ENCODE measurements around the gene PDE11A. TPM values are rescaled to one million over a fixed set of nuclear protein-coding genes. Genes with fewer than 3 reads are reported as not detected.

The PDE11A gene
- total and polyA plus RNA-seq, 2 experiments from 2014 or later = 0.08 to 0.73 TPM

DNA sequence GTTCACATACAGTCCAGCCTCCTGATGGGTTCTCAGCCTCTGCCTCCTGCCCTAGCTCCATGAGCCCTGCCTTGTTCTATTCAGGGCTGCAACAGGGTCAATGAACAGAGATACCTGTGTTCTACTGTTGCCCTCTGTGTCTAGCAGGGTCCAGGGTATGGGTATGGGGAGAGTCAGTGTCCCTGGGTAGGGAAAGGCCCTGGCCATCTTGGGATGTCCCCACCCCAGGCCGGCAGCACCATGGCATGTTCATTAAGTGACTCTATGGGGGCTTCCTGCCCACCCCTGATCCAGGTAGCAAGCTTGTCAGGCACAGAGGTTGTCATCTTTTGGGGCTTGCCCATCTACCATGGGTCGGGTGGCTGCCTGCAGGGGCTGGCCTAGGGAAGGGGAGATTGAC lies 13.5 kb downstream of the PDE11A start:
- H3K27ac ChIP-seq (ENCODE audit: low read depth) = no peak overlapping the region
- no peaks in the 10 kb centered on the region for H3K79me2 ChIP-seq (replicated peaks; ENCODE audit: insufficient read depth)
- no peak overlapping the region for H3K4me3 ChIP-seq
- H3K36me3 ChIP-seq (ENCODE audit: insufficient read depth) = no peaks in the 10 kb centered on the region
- H3K4me3 Mint-ChIP-seq = no peak overlapping the region
- no peak overlapping the region for H3K27ac Mint-ChIP-seq
- peaks cover 2% of the 10 kb centered on the region for H3K27me3 Mint-ChIP-seq (ENCODE audit: insufficient read depth, low read depth, poor library complexity)
- TF ChIP-seq CREB1 (CRISPR knock-in tag; IDR thresholded peaks at IDR 0.05; ENCODE audit: low read depth) = no peak
- TF ChIP-seq STAT1 (IDR thresholded peaks at IDR 0.05; ENCODE audit: unreplicated experiment) = no peak
- TF ChIP-seq, protein P1, sequence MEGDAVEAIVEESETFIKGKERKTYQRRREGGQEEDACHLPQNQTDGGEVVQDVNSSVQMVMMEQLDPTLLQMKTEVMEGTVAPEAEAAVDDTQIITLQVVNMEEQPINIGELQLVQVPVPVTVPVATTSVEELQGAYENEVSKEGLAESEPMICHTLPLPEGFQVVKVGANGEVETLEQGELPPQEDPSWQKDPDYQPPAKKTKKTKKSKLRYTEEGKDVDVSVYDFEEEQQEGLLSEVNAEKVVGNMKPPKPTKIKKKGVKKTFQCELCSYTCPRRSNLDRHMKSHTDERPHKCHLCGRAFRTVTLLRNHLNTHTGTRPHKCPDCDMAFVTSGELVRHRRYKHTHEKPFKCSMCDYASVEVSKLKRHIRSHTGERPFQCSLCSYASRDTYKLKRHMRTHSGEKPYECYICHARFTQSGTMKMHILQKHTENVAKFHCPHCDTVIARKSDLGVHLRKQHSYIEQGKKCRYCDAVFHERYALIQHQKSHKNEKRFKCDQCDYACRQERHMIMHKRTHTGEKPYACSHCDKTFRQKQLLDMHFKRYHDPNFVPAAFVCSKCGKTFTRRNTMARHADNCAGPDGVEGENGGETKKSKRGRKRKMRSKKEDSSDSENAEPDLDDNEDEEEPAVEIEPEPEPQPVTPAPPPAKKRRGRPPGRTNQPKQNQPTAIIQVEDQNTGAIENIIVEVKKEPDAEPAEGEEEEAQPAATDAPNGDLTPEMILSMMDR (conservative IDR thresholded peaks at IDR 0.05; ENCODE audit: low read depth in 2 of 2) = no peak
- no peak for TF ChIP-seq JUNB (IDR thresholded peaks at IDR 0.05; ENCODE audit: unreplicated experiment)
- no peak for TF ChIP-seq POLR2AphosphoS5 (IDR thresholded peaks at IDR 0.05; ENCODE audit: low read depth)
- no peak for TF ChIP-seq ZNF114 (CRISPR knock-in tag; IDR thresholded peaks at IDR 0.05)
- no peaks in the 10 kb centered on the region for H3K9me2 ChIP-seq (ENCODE audit: insufficient read depth)
- H2AFZ ChIP-seq = no peak overlapping the region
- no peaks in the 10 kb centered on the region for H4K20me1 ChIP-seq (replicated peaks; ENCODE audit: insufficient read depth)
- H3K4me1 Mint-ChIP-seq = peaks cover 6% of the 10 kb centered on the region; the same call in 2 of the 3 replicates
- H3F3A ChIP-seq (replicated peaks; ENCODE audit: low read depth) = no peaks in the 10 kb centered on the region
- ATAC-seq (no peak), DNase-seq (ENCODE audit: low spot score) (no peak)
- H3K4me2 ChIP-seq = no peak overlapping the region
- no peaks in the 10 kb centered on the region for H3K9me3 Mint-ChIP-seq
- H3K4me1 ChIP-seq (ENCODE audit: insufficient read depth) = peaks cover 3% of the 10 kb centered on the region; the same call in 1 of the 2 replicates
- H3K36me3 Mint-ChIP-seq (ENCODE audit: low read depth) = no peaks in the 10 kb centered on the region
- H3K27me3 ChIP-seq (ENCODE audit: insufficient read depth) = no peaks in the 10 kb centered on the region

DNA sequence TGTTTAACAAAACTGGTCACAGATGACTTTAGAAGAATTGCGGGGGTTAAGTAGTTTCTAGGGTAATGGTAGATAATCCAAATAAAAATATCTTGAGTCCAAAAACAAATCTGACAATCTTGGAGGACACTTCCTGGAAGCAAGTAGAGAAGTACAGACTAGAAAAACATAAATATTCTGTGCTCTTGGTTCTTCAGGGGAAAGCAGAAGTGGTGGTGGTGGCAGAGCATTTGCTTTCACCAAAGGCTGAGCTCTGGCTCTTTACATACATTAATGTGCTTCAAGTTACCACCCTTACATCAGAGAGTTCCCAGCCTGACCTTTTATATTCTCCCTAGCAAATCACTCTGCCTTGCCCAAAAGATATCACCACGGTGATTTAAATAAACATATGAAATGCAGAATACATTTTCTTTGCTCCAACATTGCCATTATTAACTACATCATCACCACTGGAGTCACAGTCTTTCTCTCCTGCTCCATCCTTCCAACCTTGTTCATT lies 15.3 kb downstream of the PDE11A start:
- no peaks in the 10 kb centered on the region for H3K9me2 ChIP-seq (ENCODE audit: insufficient read depth)
- no peaks in the 10 kb centered on the region for H3K27me3 ChIP-seq (ENCODE audit: insufficient read depth)
- no peaks in the 10 kb centered on the region for H3K9me3 Mint-ChIP-seq
- peaks cover 5% of the 10 kb centered on the region; the same call in 2 of the 3 replicates for H3K4me1 Mint-ChIP-seq
- no peaks in the 10 kb centered on the region for H3F3A ChIP-seq (replicated peaks; ENCODE audit: low read depth)
- H3K4me3 ChIP-seq = no peak overlapping the region
- H4K20me1 ChIP-seq (replicated peaks; ENCODE audit: insufficient read depth) = no peaks in the 10 kb centered on the region
- no peaks in the 10 kb centered on the region for H3K79me2 ChIP-seq (replicated peaks; ENCODE audit: insufficient read depth)
- H3K4me2 ChIP-seq = no peak overlapping the region
- H3K27ac ChIP-seq (ENCODE audit: low read depth) = no peak overlapping the region
- no peaks in the 10 kb centered on the region for H3K36me3 ChIP-seq (ENCODE audit: insufficient read depth)
- H3K27ac Mint-ChIP-seq = no peak overlapping the region
- ATAC-seq = no peak
- H2AFZ ChIP-seq = no peak overlapping the region
- no peaks in the 10 kb centered on the region for H3K36me3 Mint-ChIP-seq (ENCODE audit: low read depth)
- H3K4me3 Mint-ChIP-seq = no peak overlapping the region
- DNase-seq (ENCODE audit: low spot score) = no peak
- peaks cover 3% of the 10 kb centered on the region; the same call in 1 of the 2 replicates for H3K4me1 ChIP-seq (ENCODE audit: insufficient read depth)
- H3K27me3 Mint-ChIP-seq (ENCODE audit: insufficient read depth, low read depth, poor library complexity) = peaks cover 2% of the 10 kb centered on the region
- TF ChIP-seq, protein P1 (conservative IDR thresholded peaks at IDR 0.05; ENCODE audit: low read depth in 2 of 2) = no peak
- TF ChIP-seq ZNF114 (CRISPR knock-in tag; IDR thresholded peaks at IDR 0.05) (no peak), JUNB (IDR thresholded peaks at IDR 0.05; ENCODE audit: unreplicated experiment) (no peak), ZNF331 (CRISPR knock-in tag; IDR thresholded peaks at IDR 0.05; ENCODE audit: low read depth) (no peak), CREB1 (CRISPR knock-in tag; IDR thresholded peaks at IDR 0.05; ENCODE audit: low read depth) (no peak), EZH2phosphoT487 (IDR thresholded peaks at IDR 0.05; ENCODE audit: unreplicated experiment) (no peak), NANOG (IDR thresholded peaks at IDR 0.05; ENCODE audit: borderline replicate concordance) (no peak), EZH2 (IDR thresholded peaks at IDR 0.05; ENCODE audit: low read depth, unreplicated experiment) (no peak)
- TF ChIP-seq, protein P2, sequence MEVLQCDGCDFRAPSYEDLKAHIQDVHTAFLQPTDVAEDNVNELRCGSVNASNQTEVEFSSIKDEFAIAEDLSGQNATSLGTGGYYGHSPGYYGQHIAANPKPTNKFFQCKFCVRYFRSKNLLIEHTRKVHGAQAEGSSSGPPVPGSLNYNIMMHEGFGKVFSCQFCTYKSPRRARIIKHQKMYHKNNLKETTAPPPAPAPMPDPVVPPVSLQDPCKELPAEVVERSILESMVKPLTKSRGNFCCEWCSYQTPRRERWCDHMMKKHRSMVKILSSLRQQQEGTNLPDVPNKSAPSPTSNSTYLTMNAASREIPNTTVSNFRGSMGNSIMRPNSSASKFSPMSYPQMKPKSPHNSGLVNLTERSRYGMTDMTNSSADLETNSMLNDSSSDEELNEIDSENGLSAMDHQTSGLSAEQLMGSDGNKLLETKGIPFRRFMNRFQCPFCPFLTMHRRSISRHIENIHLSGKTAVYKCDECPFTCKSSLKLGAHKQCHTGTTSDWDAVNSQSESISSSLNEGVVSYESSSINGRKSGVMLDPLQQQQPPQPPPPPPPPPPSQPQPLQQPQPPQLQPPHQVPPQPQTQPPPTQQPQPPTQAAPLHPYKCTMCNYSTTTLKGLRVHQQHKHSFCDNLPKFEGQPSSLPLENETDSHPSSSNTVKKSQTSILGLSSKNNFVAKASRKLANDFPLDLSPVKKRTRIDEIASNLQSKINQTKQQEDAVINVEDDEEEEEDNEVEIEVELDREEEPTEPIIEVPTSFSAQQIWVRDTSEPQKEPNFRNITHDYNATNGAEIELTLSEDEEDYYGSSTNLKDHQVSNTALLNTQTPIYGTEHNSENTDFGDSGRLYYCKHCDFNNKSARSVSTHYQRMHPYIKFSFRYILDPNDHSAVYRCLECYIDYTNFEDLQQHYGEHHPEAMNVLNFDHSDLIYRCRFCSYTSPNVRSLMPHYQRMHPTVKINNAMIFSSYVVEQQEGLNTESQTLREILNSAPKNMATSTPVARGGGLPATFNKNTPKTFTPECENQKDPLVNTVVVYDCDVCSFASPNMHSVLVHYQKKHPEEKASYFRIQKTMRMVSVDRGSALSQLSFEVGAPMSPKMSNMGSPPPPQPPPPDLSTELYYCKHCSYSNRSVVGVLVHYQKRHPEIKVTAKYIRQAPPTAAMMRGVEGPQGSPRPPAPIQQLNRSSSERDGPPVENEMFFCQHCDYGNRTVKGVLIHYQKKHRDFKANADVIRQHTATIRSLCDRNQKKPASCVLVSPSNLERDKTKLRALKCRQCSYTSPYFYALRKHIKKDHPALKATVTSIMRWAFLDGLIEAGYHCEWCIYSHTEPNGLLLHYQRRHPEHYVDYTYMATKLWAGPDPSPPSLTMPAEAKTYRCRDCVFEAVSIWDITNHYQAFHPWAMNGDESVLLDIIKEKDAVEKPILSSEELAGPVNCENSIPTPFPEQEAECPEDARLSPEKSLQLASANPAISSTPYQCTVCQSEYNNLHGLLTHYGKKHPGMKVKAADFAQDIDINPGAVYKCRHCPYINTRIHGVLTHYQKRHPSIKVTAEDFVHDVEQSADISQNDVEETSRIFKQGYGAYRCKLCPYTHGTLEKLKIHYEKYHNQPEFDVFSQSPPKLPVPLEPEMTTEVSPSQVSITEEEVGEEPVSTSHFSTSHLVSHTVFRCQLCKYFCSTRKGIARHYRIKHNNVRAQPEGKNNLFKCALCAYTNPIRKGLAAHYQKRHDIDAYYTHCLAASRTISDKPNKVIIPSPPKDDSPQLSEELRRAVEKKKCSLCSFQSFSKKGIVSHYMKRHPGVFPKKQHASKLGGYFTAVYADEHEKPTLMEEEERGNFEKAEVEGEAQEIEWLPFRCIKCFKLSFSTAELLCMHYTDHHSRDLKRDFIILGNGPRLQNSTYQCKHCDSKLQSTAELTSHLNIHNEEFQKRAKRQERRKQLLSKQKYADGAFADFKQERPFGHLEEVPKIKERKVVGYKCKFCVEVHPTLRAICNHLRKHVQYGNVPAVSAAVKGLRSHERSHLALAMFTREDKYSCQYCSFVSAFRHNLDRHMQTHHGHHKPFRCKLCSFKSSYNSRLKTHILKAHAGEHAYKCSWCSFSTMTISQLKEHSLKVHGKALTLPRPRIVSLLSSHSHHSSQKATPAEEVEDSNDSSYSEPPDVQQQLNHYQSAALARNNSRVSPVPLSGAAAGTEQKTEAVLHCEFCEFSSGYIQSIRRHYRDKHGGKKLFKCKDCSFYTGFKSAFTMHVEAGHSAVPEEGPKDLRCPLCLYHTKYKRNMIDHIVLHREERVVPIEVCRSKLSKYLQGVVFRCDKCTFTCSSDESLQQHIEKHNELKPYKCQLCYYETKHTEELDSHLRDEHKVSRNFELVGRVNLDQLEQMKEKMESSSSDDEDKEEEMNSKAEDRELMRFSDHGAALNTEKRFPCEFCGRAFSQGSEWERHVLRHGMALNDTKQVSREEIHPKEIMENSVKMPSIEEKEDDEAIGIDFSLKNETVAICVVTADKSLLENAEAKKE (CRISPR knock-in tag; IDR thresholded peaks at IDR 0.05) = no peak
